ENCODE measurements around the gene PPM1L. TPM values are rescaled to one million over a fixed set of nuclear protein-coding genes. Genes with fewer than 3 reads are reported as not detected.

Gene PPM1L
- total RNA-seq, 1 donor from 2014 or later, result 12.2 TPM

- Mint-ChIP-seq H3K4me1 (ENCODE audit: unreplicated experiment) (no peaks in the 10 kb centered on the region), H3K4me3 (ENCODE audit: unreplicated experiment) (no peak overlapping the region), H3K27ac (ENCODE audit: unreplicated experiment) (no peak overlapping the region), H3K36me3 (ENCODE audit: low read depth, unreplicated experiment) (no peaks in the 10 kb centered on the region), H3K9me3 (ENCODE audit: unreplicated experiment) (no peaks in the 10 kb centered on the region), H3K27me3 (ENCODE audit: unreplicated experiment) (no peaks in the 10 kb centered on the region)
- no peak for DNase-seq (ENCODE audit: low spot score)
- no peak for TF ChIP-seq CTCF (IDR thresholded peaks at IDR 0.05; ENCODE audit: unreplicated experiment)
Measured at GRCh38 chr3:160948273-160948672, 192.2 kb downstream of the PPM1L start.

GRCh38 chr3:160949460-160949859 is 193.4 kb downstream of the PPM1L start:
- H3K4me3 Mint-ChIP-seq (ENCODE audit: unreplicated experiment), result no peak overlapping the region
- TF ChIP-seq CTCF (IDR thresholded peaks at IDR 0.05; ENCODE audit: unreplicated experiment), result no peak
- no peaks in the 10 kb centered on the region for H3K27me3 Mint-ChIP-seq (ENCODE audit: unreplicated experiment)
- H3K36me3 Mint-ChIP-seq (ENCODE audit: low read depth, unreplicated experiment), result no peaks in the 10 kb centered on the region
- H3K4me1 Mint-ChIP-seq (ENCODE audit: unreplicated experiment), result no peaks in the 10 kb centered on the region
- no peaks in the 10 kb centered on the region for H3K9me3 Mint-ChIP-seq (ENCODE audit: unreplicated experiment)
- H3K27ac Mint-ChIP-seq (ENCODE audit: unreplicated experiment), result no peak overlapping the region
- DNase-seq (ENCODE audit: low spot score), result no peak

- no peak for TF ChIP-seq CTCF (IDR thresholded peaks at IDR 0.05; ENCODE audit: unreplicated experiment)
- Mint-ChIP-seq H3K9me3 (ENCODE audit: unreplicated experiment) (no peaks in the 10 kb centered on the region), H3K4me1 (ENCODE audit: unreplicated experiment) (no peaks in the 10 kb centered on the region), H3K36me3 (ENCODE audit: low read depth, unreplicated experiment) (no peaks in the 10 kb centered on the region), H3K27ac (ENCODE audit: unreplicated experiment) (no peak overlapping the region), H3K4me3 (ENCODE audit: unreplicated experiment) (no peak overlapping the region), H3K27me3 (ENCODE audit: unreplicated experiment) (no peaks in the 10 kb centered on the region)
- no peak for DNase-seq (ENCODE audit: low spot score)
Measured at GRCh38 chr3:160950542-160950941, 194.5 kb downstream of the PPM1L start.

GRCh38 chr3:160950954-160951353 is 194.9 kb downstream of the PPM1L start:
- Mint-ChIP-seq H3K27me3 (ENCODE audit: unreplicated experiment) (no peaks in the 10 kb centered on the region), H3K27ac (ENCODE audit: unreplicated experiment) (no peak overlapping the region), H3K4me3 (ENCODE audit: unreplicated experiment) (no peak overlapping the region), H3K36me3 (ENCODE audit: low read depth, unreplicated experiment) (no peaks in the 10 kb centered on the region), H3K9me3 (ENCODE audit: unreplicated experiment) (no peaks in the 10 kb centered on the region), H3K4me1 (ENCODE audit: unreplicated experiment) (no peaks in the 10 kb centered on the region)
- no peak for DNase-seq (ENCODE audit: low spot score)
- no peak for TF ChIP-seq CTCF (IDR thresholded peaks at IDR 0.05; ENCODE audit: unreplicated experiment)

- Mint-ChIP-seq H3K36me3 (ENCODE audit: low read depth, unreplicated experiment) (no peaks in the 10 kb centered on the region), H3K4me3 (ENCODE audit: unreplicated experiment) (no peak overlapping the region), H3K27ac (ENCODE audit: unreplicated experiment) (no peak overlapping the region), H3K27me3 (ENCODE audit: unreplicated experiment) (no peaks in the 10 kb centered on the region), H3K4me1 (ENCODE audit: unreplicated experiment) (no peaks in the 10 kb centered on the region), H3K9me3 (ENCODE audit: unreplicated experiment) (no peaks in the 10 kb centered on the region)
- no peak for TF ChIP-seq CTCF (IDR thresholded peaks at IDR 0.05; ENCODE audit: unreplicated experiment)
- no peak for DNase-seq (ENCODE audit: low spot score)
Measured at GRCh38 chr3:160951642-160952487, 195.8 kb downstream of the PPM1L start.

Measured in endothelial cell (in vitro differentiated cells).